ENCODE results near the gene RHPN2.
"Not testable (repeated sequence)": the region's sequence is repeated elsewhere in the genome, so short reads cannot be mapped to it uniquely, and the experiment has no call there.

- TF ChIP-seq, protein P1, sequence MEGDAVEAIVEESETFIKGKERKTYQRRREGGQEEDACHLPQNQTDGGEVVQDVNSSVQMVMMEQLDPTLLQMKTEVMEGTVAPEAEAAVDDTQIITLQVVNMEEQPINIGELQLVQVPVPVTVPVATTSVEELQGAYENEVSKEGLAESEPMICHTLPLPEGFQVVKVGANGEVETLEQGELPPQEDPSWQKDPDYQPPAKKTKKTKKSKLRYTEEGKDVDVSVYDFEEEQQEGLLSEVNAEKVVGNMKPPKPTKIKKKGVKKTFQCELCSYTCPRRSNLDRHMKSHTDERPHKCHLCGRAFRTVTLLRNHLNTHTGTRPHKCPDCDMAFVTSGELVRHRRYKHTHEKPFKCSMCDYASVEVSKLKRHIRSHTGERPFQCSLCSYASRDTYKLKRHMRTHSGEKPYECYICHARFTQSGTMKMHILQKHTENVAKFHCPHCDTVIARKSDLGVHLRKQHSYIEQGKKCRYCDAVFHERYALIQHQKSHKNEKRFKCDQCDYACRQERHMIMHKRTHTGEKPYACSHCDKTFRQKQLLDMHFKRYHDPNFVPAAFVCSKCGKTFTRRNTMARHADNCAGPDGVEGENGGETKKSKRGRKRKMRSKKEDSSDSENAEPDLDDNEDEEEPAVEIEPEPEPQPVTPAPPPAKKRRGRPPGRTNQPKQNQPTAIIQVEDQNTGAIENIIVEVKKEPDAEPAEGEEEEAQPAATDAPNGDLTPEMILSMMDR (IDR thresholded peaks at IDR 0.05): not testable (repeated sequence)
- TF ChIP-seq POLR2A (IDR thresholded peaks at IDR 0.05): not testable (repeated sequence)
These were observed 22.9 kb downstream of the RHPN2 start for GRCh38 chr19:33041828-33042160.
